C4-2B (cell line): ENCODE data around the gene NLK.

ENCODE experiments used
- ZFX ChIP-seq: fragments of 450-650 bp; IDR thresholded peaks from 2 replicates; pipeline ENCODE4 v1.6.1; 2017
- TF ChIP-seq, protein P1 (sequence below): fragments of 450-650 bp; conservative IDR thresholded peaks from 2 replicates; pipeline ENCODE4 v1.5.1; 2017; ENCODE audit warnings: mild to moderate bottlenecking

DNA sequence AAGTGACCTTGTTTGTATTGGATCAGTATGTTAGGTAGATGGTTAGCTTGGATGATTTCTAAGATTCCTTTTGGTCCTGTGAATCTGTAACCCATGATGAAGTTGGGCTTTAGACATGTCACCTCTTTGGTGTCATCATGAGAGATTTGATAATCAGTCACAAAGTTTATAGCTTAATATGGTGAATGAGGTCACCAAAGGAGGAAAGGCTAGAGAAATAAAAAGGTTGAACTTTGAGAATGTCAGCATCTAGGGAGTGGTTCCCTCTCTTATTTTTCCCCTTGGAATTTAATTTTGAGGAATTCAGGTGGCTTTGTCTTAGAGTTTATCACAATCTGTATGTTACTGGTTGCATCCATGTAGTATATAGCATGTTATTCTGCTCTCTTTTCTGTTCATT lies 45.3 kb downstream of the NLK start:
- TF ChIP-seq, protein P1, sequence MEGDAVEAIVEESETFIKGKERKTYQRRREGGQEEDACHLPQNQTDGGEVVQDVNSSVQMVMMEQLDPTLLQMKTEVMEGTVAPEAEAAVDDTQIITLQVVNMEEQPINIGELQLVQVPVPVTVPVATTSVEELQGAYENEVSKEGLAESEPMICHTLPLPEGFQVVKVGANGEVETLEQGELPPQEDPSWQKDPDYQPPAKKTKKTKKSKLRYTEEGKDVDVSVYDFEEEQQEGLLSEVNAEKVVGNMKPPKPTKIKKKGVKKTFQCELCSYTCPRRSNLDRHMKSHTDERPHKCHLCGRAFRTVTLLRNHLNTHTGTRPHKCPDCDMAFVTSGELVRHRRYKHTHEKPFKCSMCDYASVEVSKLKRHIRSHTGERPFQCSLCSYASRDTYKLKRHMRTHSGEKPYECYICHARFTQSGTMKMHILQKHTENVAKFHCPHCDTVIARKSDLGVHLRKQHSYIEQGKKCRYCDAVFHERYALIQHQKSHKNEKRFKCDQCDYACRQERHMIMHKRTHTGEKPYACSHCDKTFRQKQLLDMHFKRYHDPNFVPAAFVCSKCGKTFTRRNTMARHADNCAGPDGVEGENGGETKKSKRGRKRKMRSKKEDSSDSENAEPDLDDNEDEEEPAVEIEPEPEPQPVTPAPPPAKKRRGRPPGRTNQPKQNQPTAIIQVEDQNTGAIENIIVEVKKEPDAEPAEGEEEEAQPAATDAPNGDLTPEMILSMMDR: no peak
- no peak for TF ChIP-seq ZFX
